Keratinocyte (primary cell): ENCODE results near the gene RIPPLY1.

ENCODE experiments used
- EZH2 ChIP-seq: IDR thresholded peaks from one replicate; pipeline ENCODE4 v1.6.1; 2012; ENCODE audit warnings: inconsistent platforms, mild to moderate bottlenecking, low read length, moderate library complexity
- TF ChIP-seq, protein P1 (sequence below), 3 experiments: IDR thresholded peaks in 1 of 3; conservative IDR thresholded peaks in 1 of 3; optimal IDR thresholded peaks in 1 of 3; 2 replicates in 2 of 3; 3 replicates in 1 of 3; pipeline versions ENCODE3 to v1.5.1; 2011; ENCODE audit warnings: low read length in 3 of 3, mild to moderate bottlenecking in 3 of 3, moderate library complexity in 2 of 3, control low read depth in 1 of 3, inconsistent platforms in 1 of 3; ENCODE audit not compliant: insufficient read depth in 2 of 3; ENCODE audit errors: extremely low read depth in 1 of 3

DNA sequence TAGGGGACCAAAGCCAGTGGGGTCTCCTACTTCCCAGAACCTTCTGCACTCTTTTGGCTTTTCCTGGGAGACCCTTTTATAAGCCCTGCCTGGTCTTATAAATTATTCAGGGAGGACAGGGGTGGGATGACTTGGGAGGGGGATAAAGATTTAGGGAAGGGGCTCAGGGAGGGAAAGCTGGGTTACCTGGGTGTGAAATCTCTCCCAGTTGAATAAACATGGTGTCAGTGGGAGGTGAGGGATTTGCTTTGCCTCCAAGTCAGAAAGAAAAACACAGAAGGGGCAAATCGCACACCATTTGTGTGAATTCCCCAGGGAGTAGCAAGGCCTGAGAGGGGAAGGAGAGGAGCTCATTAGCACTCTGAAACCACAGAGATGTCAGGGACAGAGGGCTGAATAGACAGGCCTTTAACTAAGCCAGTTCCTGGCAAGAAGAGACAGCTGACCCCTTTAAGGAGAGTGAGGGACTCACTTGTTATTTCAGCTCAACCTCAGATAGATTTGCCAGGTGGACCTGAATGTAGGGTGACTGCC is at the start of gene RIPPLY1:
- TF ChIP-seq, protein P1, sequence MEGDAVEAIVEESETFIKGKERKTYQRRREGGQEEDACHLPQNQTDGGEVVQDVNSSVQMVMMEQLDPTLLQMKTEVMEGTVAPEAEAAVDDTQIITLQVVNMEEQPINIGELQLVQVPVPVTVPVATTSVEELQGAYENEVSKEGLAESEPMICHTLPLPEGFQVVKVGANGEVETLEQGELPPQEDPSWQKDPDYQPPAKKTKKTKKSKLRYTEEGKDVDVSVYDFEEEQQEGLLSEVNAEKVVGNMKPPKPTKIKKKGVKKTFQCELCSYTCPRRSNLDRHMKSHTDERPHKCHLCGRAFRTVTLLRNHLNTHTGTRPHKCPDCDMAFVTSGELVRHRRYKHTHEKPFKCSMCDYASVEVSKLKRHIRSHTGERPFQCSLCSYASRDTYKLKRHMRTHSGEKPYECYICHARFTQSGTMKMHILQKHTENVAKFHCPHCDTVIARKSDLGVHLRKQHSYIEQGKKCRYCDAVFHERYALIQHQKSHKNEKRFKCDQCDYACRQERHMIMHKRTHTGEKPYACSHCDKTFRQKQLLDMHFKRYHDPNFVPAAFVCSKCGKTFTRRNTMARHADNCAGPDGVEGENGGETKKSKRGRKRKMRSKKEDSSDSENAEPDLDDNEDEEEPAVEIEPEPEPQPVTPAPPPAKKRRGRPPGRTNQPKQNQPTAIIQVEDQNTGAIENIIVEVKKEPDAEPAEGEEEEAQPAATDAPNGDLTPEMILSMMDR (optimal IDR thresholded peaks at IDR 0.05 in 1 of 3, IDR thresholded peaks at IDR 0.05 in 1 of 3, conservative IDR thresholded peaks at IDR 0.05 in 1 of 3; ENCODE audit: extremely low read depth in 1 of 3, insufficient read depth in 2 of 3, low read length in 3 of 3): no peak
- TF ChIP-seq EZH2: no peak
